HL-60 (cell line): Measurements from ENCODE around the gene GDPD5.

Experiments used
- DNase-seq, 2 experiments: peaks; one replicate each; pipeline ENCODE4 v3.0.0-alpha.2; 2010 to 2020; ENCODE audit warnings: low read depth in 1 of 2, low spot score in 1 of 2
- H3K27ac ChIP-seq: fragments of 250-450 bp; sonication (Bioruptor Pico); replicated peaks from 2 replicates; pipeline ENCODE4 v1.5.1; 2020; ENCODE audit warnings: mild to moderate bottlenecking, moderate library complexity
- H3K27me3 ChIP-seq: fragments of 250-450 bp; sonication (Bioruptor Pico); 2 replicates; pipeline ENCODE4 v1.5.1; 2021; ENCODE audit warnings: mild to moderate bottlenecking, moderate library complexity; ENCODE audit not compliant: insufficient read depth, poor library complexity, severe bottlenecking
- H3K4me3 ChIP-seq: replicated peaks from 2 replicates; pipeline ENCODE4 v1.5.1; 2011; ENCODE audit warnings: mild to moderate bottlenecking, control low read depth, low read length; ENCODE audit not compliant: insufficient read depth
- CTCF ChIP-seq: IDR thresholded peaks from one replicate; pipeline ENCODE4 v1.5.1; 2011; ENCODE audit warnings: low read length, control low read depth, inconsistent platforms; ENCODE audit not compliant: insufficient read depth
- GABPA ChIP-seq: IDR thresholded peaks from 2 replicates; pipeline ENCODE4 v1.6.1; 2012; ENCODE audit warnings: low read depth
- POLR2AphosphoS5 ChIP-seq: IDR thresholded peaks from 2 replicates; pipeline ENCODE4 v1.6.1; 2012; ENCODE audit warnings: low read depth
- REST ChIP-seq: IDR thresholded peaks from 2 replicates; pipeline ENCODE4 v1.6.1; 2012; ENCODE audit warnings: low read depth; ENCODE audit not compliant: insufficient replicate concordance
- SPI1 ChIP-seq: IDR thresholded peaks from 2 replicates; pipeline ENCODE4 v1.6.1; 2012; ENCODE audit warnings: low read depth, mild to moderate bottlenecking, borderline replicate concordance

Gene GDPD5

GRCh38 chr11:75461151-75461550 lies 64.6 kb downstream of the GDPD5 start:
- no peak for DNase-seq
- TF ChIP-seq GABPA, result no peak
- TF ChIP-seq CTCF, result no peak
- TF ChIP-seq SPI1, result no peak
- TF ChIP-seq POLR2AphosphoS5, result no peak
- no peak for TF ChIP-seq REST

GRCh38 chr11:75456596-75457183 lies 69.1 kb downstream of the GDPD5 start:
- H3K27ac ChIP-seq, result no peak overlapping the region
- no peak for DNase-seq
- TF ChIP-seq SPI1 (no peak), GABPA (no peak), CTCF (no peak), REST (no peak), POLR2AphosphoS5 (no peak)
- no peak overlapping the region for H3K4me3 ChIP-seq
- H3K27me3 ChIP-seq, result no peaks in the 10 kb centered on the region

More at GRCh38 chr11:75461151-75461550, 64.6 kb downstream of the GDPD5 start:
- no peaks in the 10 kb centered on the region for H3K27me3 ChIP-seq
- no peak overlapping the region for H3K27ac ChIP-seq
- no peak overlapping the region for H3K4me3 ChIP-seq

DNA sequence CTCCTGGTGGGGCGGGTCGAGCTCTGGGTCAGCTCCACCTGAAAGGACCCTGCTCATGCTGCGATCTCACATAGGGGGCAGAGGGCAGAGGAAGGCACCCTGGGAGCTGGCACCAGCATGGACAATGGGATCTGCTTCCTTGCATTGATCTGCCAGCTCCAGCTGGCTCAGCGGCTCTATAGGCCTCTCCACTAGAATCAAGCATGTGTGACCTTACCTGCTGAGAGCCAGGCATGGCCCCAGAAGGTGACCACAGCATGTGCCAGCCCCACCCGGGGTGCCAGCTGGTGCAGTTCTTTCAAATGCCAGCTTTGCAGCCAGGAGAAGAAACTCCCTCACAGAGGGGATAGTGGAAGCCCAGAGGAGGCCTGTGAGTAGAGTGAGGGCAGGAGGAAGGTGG lies 70.8 kb downstream of the GDPD5 start:
- no peak for TF ChIP-seq SPI1
- no peak for TF ChIP-seq POLR2AphosphoS5
- no peak for TF ChIP-seq REST
- TF ChIP-seq CTCF, result no peak
- TF ChIP-seq GABPA, result no peak
- Histone ChIP-seq H3K27me3 (no peaks in the 10 kb centered on the region), H3K27ac (no peak overlapping the region), H3K4me3 (no peak overlapping the region)
- DNase-seq, result no peak
